Pons (tissue), 1 donor: ENCODE measurements around the gene SBSN.

ENCODE experiments used
- DNase-seq: peaks from one replicate; pipeline ENCODE4 v3.0.0-alpha.2; 2016; ENCODE audit warnings: low spot score

Gene SBSN

GRCh38 chr19:35555301-35556005, 27.3 kb upstream of the SBSN start:
- DNase-seq = no peak

DNA sequence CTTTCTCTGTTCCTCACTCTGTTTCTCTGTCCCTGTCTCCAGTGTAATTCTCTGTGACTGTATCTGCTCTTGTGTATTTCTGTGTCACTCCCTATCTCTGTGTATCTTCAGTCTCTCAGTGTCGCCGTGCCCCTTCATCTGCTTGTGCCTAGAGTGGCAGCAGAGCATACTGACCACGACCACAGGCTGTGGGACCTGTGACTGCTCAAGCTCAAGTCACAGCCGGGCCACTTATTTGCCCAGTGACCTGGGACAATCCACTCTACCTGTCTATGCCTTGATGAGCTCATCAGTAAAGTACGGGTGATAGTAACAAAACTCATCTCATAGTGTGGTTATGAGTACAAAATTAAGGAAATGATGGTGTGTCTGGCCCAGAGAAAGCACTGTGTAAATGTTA, 26.0 kb upstream of the SBSN start:
- no peak for DNase-seq

- no peak for DNase-seq
These were observed 25.4 kb upstream of the SBSN start for GRCh38 chr19:35553385-35554000.

DNA sequence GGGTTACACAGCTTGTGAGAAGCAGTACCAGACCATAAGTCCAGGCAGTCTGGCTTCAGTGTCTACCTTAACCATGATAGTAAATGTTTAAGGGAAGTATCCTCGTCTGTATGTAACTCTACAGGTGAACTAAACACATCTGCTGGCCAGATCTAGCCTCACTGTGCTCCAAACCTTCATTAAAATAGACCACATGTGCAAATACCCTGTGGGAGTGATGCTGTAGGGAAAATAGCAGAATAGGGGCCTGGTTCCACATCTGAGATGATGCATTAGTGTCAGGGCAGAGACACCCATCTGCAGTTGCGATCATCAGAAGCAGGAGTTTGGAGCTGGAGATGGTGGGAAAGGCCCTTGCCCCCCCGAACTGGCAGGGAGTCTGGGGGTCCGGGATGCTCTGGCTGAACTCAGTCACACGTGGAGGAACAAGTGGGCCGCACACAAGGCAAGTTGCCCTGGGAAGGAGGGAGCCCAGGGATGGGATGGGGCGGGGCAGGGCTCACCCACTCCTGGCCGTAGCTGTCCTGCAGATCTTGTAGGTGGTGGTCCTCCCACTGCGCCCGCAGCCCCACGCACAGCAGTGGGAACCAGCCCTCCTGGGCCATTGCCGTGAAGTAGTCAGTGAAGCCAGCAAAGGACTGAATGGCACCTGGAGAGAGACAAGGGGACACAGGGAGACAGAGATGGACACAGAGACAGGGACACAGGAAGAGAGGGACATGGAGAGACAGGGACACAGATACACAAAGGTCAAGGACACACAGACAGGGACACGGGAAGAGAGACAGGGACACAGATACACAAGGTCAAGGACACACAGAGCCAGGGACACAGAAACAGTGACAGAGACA, 24.6 kb upstream of the SBSN start:
- no peak for DNase-seq

GRCh38 chr19:35551091-35551810, 23.1 kb upstream of the SBSN start:
- no peak for DNase-seq

GRCh38 chr19:35549879-35550523, 21.9 kb upstream of the SBSN start:
- DNase-seq = no peak

- DNase-seq = peak; percentile 75
These were observed 21.2 kb upstream of the SBSN start for GRCh38 chr19:35549174-35549788.

DNA sequence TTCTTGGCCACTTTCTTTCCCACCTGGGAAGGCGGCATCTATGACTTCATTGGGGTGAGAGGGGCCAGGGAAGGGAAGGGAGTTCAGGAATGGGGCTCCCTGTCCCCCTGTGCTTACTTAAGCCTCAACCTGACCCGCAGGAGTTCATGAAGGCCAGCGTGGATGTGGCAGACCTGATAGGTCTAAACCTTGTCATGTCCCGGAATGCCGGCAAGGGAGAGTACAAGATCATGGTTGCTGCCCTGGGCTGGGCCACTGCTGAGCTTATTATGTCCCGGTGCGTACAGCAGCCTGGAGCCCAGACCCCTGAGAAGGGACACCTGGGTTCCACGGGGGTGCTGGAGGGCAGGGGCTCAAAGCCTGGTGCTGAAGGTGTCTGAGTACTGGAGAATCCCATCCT, 18.4 kb upstream of the SBSN start:
- no peak for DNase-seq

- DNase-seq = no peak
These were observed 17.8 kb upstream of the SBSN start for GRCh38 chr19:35545855-35546381.

DNA sequence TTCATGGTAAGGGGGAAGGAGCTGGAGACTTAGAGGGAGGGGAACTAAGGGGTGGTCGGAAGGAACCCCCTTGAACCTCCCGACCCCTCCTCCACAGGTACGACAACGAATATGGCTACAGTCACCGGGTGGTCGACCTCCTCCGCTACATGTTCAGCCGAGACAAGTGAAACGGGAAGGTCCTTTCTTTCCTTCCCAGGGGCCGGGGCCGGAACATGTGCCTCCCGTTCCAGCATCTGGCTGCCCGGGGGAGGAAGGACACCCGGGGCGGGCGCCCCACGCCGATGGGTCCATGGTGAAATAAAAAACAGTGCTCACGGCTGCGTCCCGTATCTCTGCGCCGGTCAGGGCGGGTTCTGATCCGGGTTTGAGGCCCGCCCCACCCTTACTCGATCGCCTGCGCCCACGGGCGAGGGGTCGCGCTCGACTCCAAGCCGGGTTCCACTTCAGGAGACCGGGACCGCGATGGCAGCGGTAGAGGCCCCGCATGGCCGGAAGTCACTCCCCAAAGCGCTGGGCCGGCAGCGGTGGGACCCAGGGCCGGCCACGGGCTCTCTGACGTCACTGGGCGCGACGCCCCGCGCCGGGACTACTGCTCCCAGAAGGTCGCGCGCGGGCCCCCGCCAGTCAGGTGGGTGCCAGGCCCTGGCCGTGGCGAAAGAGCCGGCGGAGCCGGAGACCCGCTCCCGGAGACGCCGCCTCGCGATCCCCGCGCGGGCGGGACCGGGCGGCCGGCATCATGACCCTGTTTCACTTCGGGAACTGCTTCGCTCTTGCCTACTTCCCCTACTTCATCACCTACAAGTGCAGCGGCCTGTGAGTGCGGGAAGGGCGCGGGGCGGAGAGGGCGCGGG, 17.1 kb upstream of the SBSN start, which contains the start of gene TMEM147:
TSS of gene TMEM147 (plus strand) at position 626 of the 854 bp plus-strand sequence. CDS start at position 740, 114 bp downstream.
- DNase-seq = peak; percentile 79

DNA sequence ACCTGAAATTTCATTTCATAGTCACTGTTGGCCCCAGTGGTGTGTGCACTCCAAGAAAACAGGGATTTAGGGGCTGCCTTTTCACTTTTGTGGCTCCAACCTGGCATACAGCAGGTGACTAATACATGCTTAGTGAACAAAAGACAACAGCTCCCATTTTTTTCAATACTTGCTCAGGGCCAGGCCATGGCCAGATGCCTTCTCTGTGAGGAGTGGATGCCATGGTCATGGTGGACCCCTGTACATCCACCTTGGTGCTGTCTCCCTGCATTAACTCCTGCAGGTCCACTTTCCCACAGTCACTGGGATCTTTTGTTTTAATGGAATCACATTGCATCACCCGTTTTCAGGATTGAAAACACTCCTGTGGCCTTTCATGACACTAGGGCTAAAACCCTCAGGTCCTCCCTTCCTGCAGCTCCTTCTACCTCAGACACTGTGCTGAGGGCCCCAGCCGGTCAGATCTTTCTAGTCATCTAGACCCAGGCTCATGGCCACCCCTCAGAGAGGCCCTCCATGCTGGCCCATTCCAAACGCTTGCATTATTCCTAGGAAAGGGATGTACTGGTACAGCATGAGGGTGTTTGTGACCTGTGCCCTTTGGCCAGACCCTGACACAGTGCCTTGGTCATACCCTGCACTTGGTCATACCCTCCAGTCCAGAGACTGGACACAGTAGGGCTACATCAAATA, 16.1 kb upstream of the SBSN start:
- no peak for DNase-seq

- no peak for DNase-seq
These were observed 15.4 kb upstream of the SBSN start for GRCh38 chr19:35543280-35544109.

DNA sequence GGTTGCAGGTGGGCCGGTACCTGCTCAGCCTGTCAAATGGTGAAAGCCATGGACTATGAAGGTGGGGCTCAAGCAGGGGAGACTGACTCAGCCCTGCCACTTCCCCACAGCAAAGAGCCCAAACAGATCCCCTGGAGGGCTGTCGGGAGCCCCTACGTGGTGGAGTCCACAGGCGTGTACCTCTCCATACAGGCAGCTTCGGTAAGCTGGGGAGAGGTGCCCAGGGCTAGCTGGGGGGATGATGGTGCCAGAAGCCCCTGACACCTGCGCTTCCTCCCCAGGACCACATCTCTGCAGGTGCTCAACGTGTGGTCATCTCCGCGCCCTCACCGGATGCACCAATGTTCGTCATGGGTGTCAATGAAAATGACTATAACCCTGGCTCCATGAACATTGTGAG, 14.1 kb upstream of the SBSN start:
- no peak for DNase-seq

GRCh38 chr19:35540356-35540927, 12.3 kb upstream of the SBSN start:
- no peak for DNase-seq

DNA sequence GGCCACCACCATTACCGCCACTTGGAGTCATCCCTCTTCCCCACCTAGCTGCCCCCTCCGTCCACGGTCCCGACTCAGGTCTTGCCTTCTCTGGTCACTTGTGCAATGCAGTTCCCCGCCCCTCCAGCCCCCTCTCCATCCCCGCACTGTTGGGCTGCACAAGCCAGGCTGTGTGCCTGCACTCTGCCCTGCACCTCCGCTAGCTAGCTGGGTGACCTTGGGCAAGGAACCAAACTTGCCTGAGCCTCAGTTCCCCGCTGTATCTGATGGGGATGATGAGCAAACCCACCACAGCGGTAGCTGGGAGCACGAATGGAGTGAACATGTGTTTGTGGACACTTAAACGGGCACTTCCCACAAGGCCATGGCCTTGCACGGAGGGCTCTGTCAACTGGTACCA, 11.7 kb upstream of the SBSN start:
- DNase-seq = no peak

GRCh38 chr19:35539314-35539713, 11.2 kb upstream of the SBSN start:
- DNase-seq = no peak

GRCh38 chr19:35534803-35535480, 6.8 kb upstream of the SBSN start:
- DNase-seq = no peak
